Ovary (tissue), 9 donors: Measurements from ENCODE around the gene MID1. TPM values are rescaled to one million over a fixed set of nuclear protein-coding genes. Genes with fewer than 3 reads are reported as not detected.

Experiments
- DNase-seq, 5 donors: peaks; one replicate each; pipeline ENCODE4 v3.0.0-alpha.2; 2019 to 2020
- H3K27ac ChIP-seq, 2 donors: fragments of 200-600 bp; one replicate each; pipeline versions ENCODE4 v1.5.1 to v1.8.0; 2019 to 2022
- H3K27me3 ChIP-seq: fragments of 200-600 bp; one replicate; pipeline ENCODE4 v1.8.0; 2022
- H3K36me3 ChIP-seq: fragments of 200-600 bp; sonication (generic); one replicate; pipeline ENCODE4 v1.5.1; 2019
- H3K4me1 ChIP-seq: one replicate; pipeline ENCODE4 v1.8.1; 2013; ENCODE audit warnings: mild to moderate bottlenecking, moderate library complexity; ENCODE audit not compliant: insufficient read depth
- H3K4me3 ChIP-seq: fragments of 200-600 bp; sonication (generic); one replicate; pipeline ENCODE4 v1.5.1; 2017
- H3K9me3 ChIP-seq, 2 donors: fragments of 200-600 bp in 1 of 2; sonication (generic) in 1 of 2; one replicate each; pipeline versions ENCODE4 v1.5.1 to v1.8.1; 2013 to 2019; ENCODE audit warnings: mild to moderate bottlenecking in 1 of 2, moderate library complexity in 1 of 2
- CTCF ChIP-seq, 3 donors: fragments of 450-650 bp in 2 of 3; fragments of 200-600 bp in 1 of 3; IDR thresholded peaks; one replicate each; pipeline versions ENCODE4 v1.5.1 to v1.8.0; 2016 to 2022; ENCODE audit warnings: antibody characterized with exemption in 3 of 3, mild to moderate bottlenecking in 1 of 3
- EP300 ChIP-seq: sonication (generic); formaldehyde crosslinking; IDR thresholded peaks from one replicate; pipeline ENCODE4 v1.6.1; 2017; ENCODE audit warnings: antibody characterized with exemption
- POLR2A ChIP-seq: fragments of 450-650 bp; IDR thresholded peaks from one replicate; pipeline ENCODE4 v1.6.1; 2017; ENCODE audit warnings: antibody characterized with exemption, mild to moderate bottlenecking, moderate library complexity
- WGBS, 3 donors: extraction: QIAGEN DNeasy Blood & Tissue Kit in 1 of 3; methylation state at CpG; one replicate each; pipeline versions ENCODE4 v1.1.5 to v1.1.7; 2013 to 2017; 5-methylcytosine and 5-hydroxymethylcytosine counted together
- intact Hi-C, 4 donors: fragments of 100-400 bp; cut with DNase I; formaldehyde crosslinking; loops; one replicate each; pipeline versions ENCODE4 v1.11.0 to v1.15.1; 2022 to 2023
- polyA plus RNA-seq, 2 donors: library from polyadenylated mRNA; stranded (reverse); fragments of 200-250 nt in 1 of 2; fragments of 350-450 nt in 1 of 2; fragmentation: Illumina TruSeq in 1 of 2; extraction: RNeasy Lipid Tissue Mini Kit (QIAGEN cat#74804) in 1 of 2; gene quantifications; one replicate each; pipeline ENCODE4 v1.2.3, GENCODE V29; 2013 to 2014
- total RNA-seq, 7 donors: library from RNA; depleted of rRNA in 2 of 7; stranded (reverse); fragments of >200 nt in 2 of 7; fragmentation: NEBNext Ultra II Directional in 3 of 7; extraction: Animal tissue kit (Norgen Biotek cat#: 25700) in 3 of 7; gene quantifications; one replicate each; pipeline versions ENCODE4 v1.1.0 to v1.2.4, GENCODE V29; 2016 to 2023
- donor health status: DM: no; HTN: no; CAD: no; lungs with moderate emphysema.
- donor health status: DM: no; HTN: no; CAD: no.
- donor health status: Bipolar disorder and iron deficiency.
- donor health status: DM: yes; HTN: yes; CAD: no.
- donor health status: DM: no; HTN: no; CAD: no.
- donor health status: DM: yes; HTN: yes; CAD: no.

Gene MID1
- total and polyA plus RNA-seq, 9 donors, result 4.0 to 25.7 (median 17.0) TPM

- DNase-seq, result no peak
- Histone ChIP-seq H3K4me1 (no peaks in the 10 kb centered on the region), H3K9me3 (no peaks in the 10 kb centered on the region), H3K4me3 (no peak overlapping the region), H3K27me3 (no peaks in the 10 kb centered on the region), H3K27ac (no peak overlapping the region), H3K36me3 (no peaks in the 10 kb centered on the region)
- intact Hi-C loops, result no loop called here
- 40 to 51% (median 40%) methylated on average over 6 of the region's 6 CpGs for WGBS, 3 donors
- TF ChIP-seq POLR2A (no peak), CTCF (IDR thresholded peaks at IDR 0.05) (no peak), EP300 (no peak)
Measured at GRCh38 chrX:10660171-10660570, 39.8 kb upstream of the MID1 start.

GRCh38 chrX:10656214-10656613 is 35.8 kb upstream of the MID1 start:
- H3K4me1 ChIP-seq, result no peaks in the 10 kb centered on the region
- intact Hi-C loops, result no loop called here
- no peaks in the 10 kb centered on the region for H3K27me3 ChIP-seq
- 8 to 17% (median 9%) methylated on average over 1 of the region's 1 CpG for WGBS, 3 donors
- no peak for DNase-seq
- no peak for TF ChIP-seq EP300
- H3K27ac ChIP-seq, result no peak overlapping the region
- no peaks in the 10 kb centered on the region for H3K9me3 ChIP-seq
- no peaks in the 10 kb centered on the region for H3K36me3 ChIP-seq
- no peak overlapping the region for H3K4me3 ChIP-seq

- no peaks in the 10 kb centered on the region for H3K4me1 ChIP-seq
- TF ChIP-seq CTCF (IDR thresholded peaks at IDR 0.05), result no peak
- no peak for TF ChIP-seq POLR2A
- TF ChIP-seq EP300, result no peak
- no peaks in the 10 kb centered on the region for H3K36me3 ChIP-seq
- no peak overlapping the region for H3K4me3 ChIP-seq
- no peak overlapping the region for H3K27ac ChIP-seq
- no peak for DNase-seq
- WGBS, 3 donors, result 58 to 64% (median 62%) methylated on average over 3 of the region's 3 CpGs
- H3K27me3 ChIP-seq, result no peaks in the 10 kb centered on the region
- no peaks in the 10 kb centered on the region for H3K9me3 ChIP-seq
- intact Hi-C loops, result no loop called here
Measured at GRCh38 chrX:10654960-10655359, 34.6 kb upstream of the MID1 start.

- no peak for TF ChIP-seq POLR2A
- TF ChIP-seq CTCF (IDR thresholded peaks at IDR 0.05), result no peak
- TF ChIP-seq EP300, result no peak
- no peaks in the 10 kb centered on the region for H3K4me1 ChIP-seq
- H3K27ac ChIP-seq, result no peak overlapping the region
- no peaks in the 10 kb centered on the region for H3K36me3 ChIP-seq
- intact Hi-C loops, result no loop called here
- 49 to 66% (median 57%) methylated on average over 2 of the region's 2 CpGs for WGBS, 3 donors
- H3K4me3 ChIP-seq, result no peak overlapping the region
- DNase-seq, result no peak
- H3K9me3 ChIP-seq, result no peaks in the 10 kb centered on the region
- no peaks in the 10 kb centered on the region for H3K27me3 ChIP-seq
Measured at GRCh38 chrX:10653302-10653701, 32.9 kb upstream of the MID1 start.

- Histone ChIP-seq H3K9me3 (no peaks in the 10 kb centered on the region), H3K4me3 (no peak overlapping the region), H3K27me3 (no peaks in the 10 kb centered on the region), H3K4me1 (no peaks in the 10 kb centered on the region), H3K36me3 (no peaks in the 10 kb centered on the region), H3K27ac (no peak overlapping the region)
- DNase-seq, result no peak
- WGBS, 3 donors, result 52 to 62% (median 53%) methylated on average over 4 of the region's 4 CpGs
- intact Hi-C loops, result no loop called here
- TF ChIP-seq EP300 (no peak), POLR2A (no peak), CTCF (IDR thresholded peaks at IDR 0.05) (no peak)
Measured at GRCh38 chrX:10649265-10649664, 28.9 kb upstream of the MID1 start.
